GM18517 (cell line): ENCODE results near the gene FILIP1.
"Not testable (repeated sequence)": the region's sequence is repeated elsewhere in the genome, so short reads cannot be mapped to it uniquely, and the experiment has no call there.

Experiments used
- ATAC-seq: cut with Tn5 transposase; IDR thresholded peaks from one replicate; pipeline ENCODE4 v1.9.1; 2021; ENCODE audit warnings: mild to moderate bottlenecking, moderate library complexity; ENCODE audit not compliant: unreplicated experiment

FILIP1 gene

GRCh38 chr6:75422024-75422639 lies 71.5 kb downstream of the FILIP1 start:
- ATAC-seq: no peak

GRCh38 chr6:75421316-75422023 lies 72.1 kb downstream of the FILIP1 start:
- no peak for ATAC-seq

- no peak for ATAC-seq
These were observed 73.6 kb downstream of the FILIP1 start for GRCh38 chr6:75419980-75420379.

GRCh38 chr6:75419416-75419815 lies 74.2 kb downstream of the FILIP1 start:
- ATAC-seq: no peak

- ATAC-seq: peak; percentile 60
These were observed 75.4 kb downstream of the FILIP1 start for GRCh38 chr6:75418233-75418632.

- no peak for ATAC-seq
These were observed 77.2 kb downstream of the FILIP1 start for GRCh38 chr6:75416443-75416842.

DNA sequence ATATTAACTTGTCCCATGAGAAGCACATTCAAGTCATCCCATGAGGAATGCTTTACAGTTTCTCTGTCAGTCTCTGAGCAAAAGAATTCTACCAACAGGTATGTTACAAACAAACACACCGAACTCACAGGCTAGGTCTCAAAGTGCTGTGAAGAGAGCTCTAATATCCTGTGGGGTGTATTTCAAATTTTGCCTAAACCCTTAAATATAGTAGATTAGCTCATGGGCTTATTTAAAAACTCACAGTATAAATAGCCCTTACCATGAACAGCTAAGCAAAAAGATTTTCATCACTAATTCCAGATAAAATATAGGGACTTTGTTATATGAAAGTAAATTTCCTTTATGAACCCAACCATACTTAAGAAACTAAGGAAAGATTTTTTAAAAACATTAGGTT lies 77.8 kb downstream of the FILIP1 start:
- ATAC-seq: no peak

- ATAC-seq: no peak
These were observed 79.1 kb downstream of the FILIP1 start for GRCh38 chr6:75414445-75415021.

- no peak for ATAC-seq
These were observed 80.5 kb downstream of the FILIP1 start for GRCh38 chr6:75412969-75413662.

GRCh38 chr6:75410564-75410963 lies 83.0 kb downstream of the FILIP1 start:
- ATAC-seq: not testable (repeated sequence)

GRCh38 chr6:75409928-75410327 lies 83.7 kb downstream of the FILIP1 start:
- no peak for ATAC-seq

DNA sequence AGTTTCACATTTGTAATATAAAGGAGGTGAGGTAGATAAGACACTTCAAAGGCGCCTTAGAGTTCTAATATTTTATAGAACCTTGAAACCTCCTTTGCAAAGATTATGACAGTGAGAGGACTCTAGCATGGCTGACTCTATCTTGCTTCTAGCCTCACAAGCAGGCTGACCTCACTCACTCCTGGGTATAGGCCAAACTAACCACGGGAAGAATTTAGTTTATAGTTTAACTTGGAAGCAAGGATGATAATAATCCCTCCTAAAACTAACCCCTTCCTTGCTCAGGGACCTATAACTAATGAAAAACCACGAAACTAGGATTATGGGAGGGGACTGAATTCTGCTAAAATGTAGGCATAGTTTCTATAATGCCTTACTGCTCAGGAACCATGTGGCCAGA lies 84.3 kb downstream of the FILIP1 start:
- no peak for ATAC-seq

DNA sequence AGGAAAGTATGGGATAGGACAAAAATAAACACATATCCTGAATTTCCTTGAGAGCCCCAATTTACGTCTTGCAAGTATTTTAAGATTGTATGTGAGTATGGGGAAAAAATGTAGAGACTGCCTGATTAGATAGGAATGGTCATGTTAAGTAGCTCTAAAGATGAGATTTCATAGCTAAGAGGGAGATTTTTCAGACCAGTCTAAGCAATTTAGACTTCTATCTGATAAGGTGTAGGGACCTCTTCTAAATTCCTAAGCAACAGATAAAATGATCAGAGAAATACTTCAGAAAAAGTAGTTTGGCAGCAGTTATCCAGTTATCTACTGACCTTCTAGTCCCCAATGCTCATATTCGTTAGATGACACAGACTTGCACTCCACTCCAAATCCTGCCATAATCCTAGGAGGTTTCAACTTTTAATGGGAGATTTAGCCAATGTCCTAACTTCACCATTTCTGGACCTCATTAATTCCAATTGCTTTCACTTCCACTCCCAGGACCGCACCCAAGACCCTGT lies 90.0 kb downstream of the FILIP1 start:
- ATAC-seq: no peak

GRCh38 chr6:75402296-75402695 lies 91.3 kb downstream of the FILIP1 start:
- no peak for ATAC-seq

- no peak for ATAC-seq
These were observed 95.7 kb downstream of the FILIP1 start for GRCh38 chr6:75397656-75398465.

- no peak for ATAC-seq
These were observed 96.4 kb downstream of the FILIP1 start for GRCh38 chr6:75397171-75397570.

- no peak for ATAC-seq
These were observed 97.4 kb downstream of the FILIP1 start for GRCh38 chr6:75396005-75396800.

DNA sequence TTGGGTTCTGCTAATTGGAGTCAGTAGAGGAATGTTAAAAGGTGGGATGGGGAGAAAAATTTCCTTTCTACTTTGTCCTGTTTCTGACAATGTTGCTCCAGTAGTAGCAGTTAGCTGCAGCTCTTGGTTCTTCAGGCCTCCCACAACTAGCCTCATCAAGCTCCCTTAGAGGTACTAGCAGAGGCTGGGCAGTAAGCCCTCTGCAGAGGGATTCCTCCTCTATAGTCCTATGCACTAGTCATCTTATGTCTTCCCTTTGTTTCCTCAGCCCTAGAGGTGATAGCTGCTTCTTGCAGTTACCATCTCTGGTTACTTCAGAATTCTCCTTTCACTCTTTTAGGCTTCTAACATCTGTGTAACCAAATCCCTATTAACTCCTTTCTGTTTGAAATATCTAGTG lies 99.8 kb downstream of the FILIP1 start:
- no peak for ATAC-seq

DNA sequence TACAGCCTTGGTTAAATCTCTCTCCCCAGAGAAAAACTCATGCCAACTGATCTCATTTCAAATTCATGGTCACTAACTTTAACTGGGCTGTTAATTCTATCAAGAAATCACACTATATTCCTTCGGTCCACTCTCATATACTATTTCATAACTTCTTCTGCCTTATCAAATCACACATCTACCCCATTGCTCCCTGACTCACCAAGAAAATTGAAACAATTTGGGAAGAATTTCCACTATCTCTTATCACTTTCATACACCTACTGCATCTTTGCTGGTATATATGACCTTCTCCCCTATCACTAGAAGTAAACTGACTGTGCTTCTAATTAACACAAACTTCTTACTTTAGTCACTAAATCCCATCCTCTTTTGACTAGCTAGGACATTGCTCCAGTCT lies 102.3 kb downstream of the FILIP1 start:
- ATAC-seq: no peak
